Measurements from ENCODE around the gene ZNF536. TPM values are rescaled to one million over a fixed set of nuclear protein-coding genes. Genes with fewer than 3 reads are reported as not detected.
A peak's percentile ranks its signal among the peaks of the same experiment; 100 is the strongest.

ZNF536 gene
- total RNA-seq, 4 donors from 2014 or later: 4.3 to 7.6 (median 5.5) TPM

- Histone ChIP-seq H3K4me3 (no peak overlapping the region), H3K9me3 (no peaks in the 10 kb centered on the region), H3K27ac (peak overlapping the region in 1 of 4 donors; percentile 35), H3K27me3 (peaks cover 33% of the 10 kb centered on the region), H3K36me3 (no peaks in the 10 kb centered on the region), H3K4me1 (no peaks in the 10 kb centered on the region)
- 59 to 62% methylated on average over 4 of the region's 11 CpGs for WGBS, 2 donors (ENCODE audit: low coverage in 1 of 2)
- ATAC-seq: no peak
- TF ChIP-seq EP300 (IDR thresholded peaks at IDR 0.05): no peak
- no peak for TF ChIP-seq POLR2AphosphoS5 (IDR thresholded peaks at IDR 0.05)
- TF ChIP-seq POLR2A (IDR thresholded peaks at IDR 0.05): no peak
- TF ChIP-seq CTCF (IDR thresholded peaks at IDR 0.05): no peak
Measured at GRCh38 chr19:30564551-30565011, 192.4 kb downstream of the ZNF536 start.

- Histone ChIP-seq H3K27me3 (peaks cover 24% of the 10 kb centered on the region), H3K4me3 (no peak overlapping the region), H3K27ac (no peak overlapping the region), H3K9me3 (no peaks in the 10 kb centered on the region), H3K4me1 (no peaks in the 10 kb centered on the region), H3K36me3 (no peaks in the 10 kb centered on the region)
- TF ChIP-seq CTCF (IDR thresholded peaks at IDR 0.05): no peak
- no peak for TF ChIP-seq EP300 (IDR thresholded peaks at IDR 0.05)
- TF ChIP-seq POLR2AphosphoS5 (IDR thresholded peaks at IDR 0.05): no peak
- no peak for TF ChIP-seq POLR2A (IDR thresholded peaks at IDR 0.05)
- WGBS, 2 donors (ENCODE audit: low coverage in 1 of 2): 63 to 83% methylated on average over 2 to 4 of the region's 5 CpGs
- ATAC-seq: no peak
Measured at GRCh38 chr19:30565636-30566035, 193.5 kb downstream of the ZNF536 start.

GRCh38 chr19:30566681-30567420 lies 194.7 kb downstream of the ZNF536 start:
- Histone ChIP-seq H3K27me3 (peaks cover 19% of the 10 kb centered on the region), H3K9me3 (no peaks in the 10 kb centered on the region), H3K27ac (no peak overlapping the region), H3K4me3 (no peak overlapping the region), H3K4me1 (no peaks in the 10 kb centered on the region), H3K36me3 (no peaks in the 10 kb centered on the region)
- no peak for ATAC-seq
- no peak for TF ChIP-seq EP300 (IDR thresholded peaks at IDR 0.05)
- no peak for TF ChIP-seq POLR2AphosphoS5 (IDR thresholded peaks at IDR 0.05)
- TF ChIP-seq CTCF (IDR thresholded peaks at IDR 0.05): no peak
- no peak for TF ChIP-seq POLR2A (IDR thresholded peaks at IDR 0.05)
- WGBS, 2 donors (ENCODE audit: low coverage in 1 of 2): 76 to 78% methylated on average over 3 to 9 of the region's 22 CpGs

GRCh38 chr19:30567536-30568232 lies 195.5 kb downstream of the ZNF536 start:
- Histone ChIP-seq H3K27me3 (peaks cover 19% of the 10 kb centered on the region), H3K36me3 (no peaks in the 10 kb centered on the region), H3K27ac (no peak overlapping the region), H3K4me3 (no peak overlapping the region), H3K9me3 (no peaks in the 10 kb centered on the region), H3K4me1 (no peaks in the 10 kb centered on the region)
- no peak for ATAC-seq
- 26 to 46% methylated on average over 5 of the region's 15 CpGs for WGBS, 2 donors (ENCODE audit: low coverage in 1 of 2)
- TF ChIP-seq CTCF (IDR thresholded peaks at IDR 0.05) (no peak), POLR2AphosphoS5 (IDR thresholded peaks at IDR 0.05) (no peak), POLR2A (IDR thresholded peaks at IDR 0.05) (no peak), EP300 (IDR thresholded peaks at IDR 0.05) (no peak)
